NB4 (cell line): ENCODE measurements around the gene NPIPB2.
A peak's percentile ranks its signal among the peaks of the same experiment; 100 is the strongest.

ENCODE experiments used
- DNase-seq: peaks from one replicate; pipeline ENCODE4 v3.0.0; 2010; ENCODE audit warnings: low read depth
- H3K4me3 ChIP-seq: one replicate; pipeline ENCODE4 v1.5.1; 2011; ENCODE audit warnings: mild to moderate bottlenecking, low read depth, low read length, moderate library complexity
- CTCF ChIP-seq: IDR thresholded peaks from one replicate; pipeline ENCODE4 v1.5.1; 2012; ENCODE audit warnings: low read depth, low read length
- MAX ChIP-seq: IDR thresholded peaks from 2 replicates; pipeline ENCODE4 v1.6.1; 2011; ENCODE audit warnings: low read depth, low read length
- MYC ChIP-seq: IDR thresholded peaks from 2 replicates; pipeline ENCODE4 v1.6.1; 2011; ENCODE audit warnings: low read depth, low read length
- POLR2A ChIP-seq: IDR thresholded peaks from 2 replicates; pipeline ENCODE4 v1.6.1; 2011; ENCODE audit warnings: mild to moderate bottlenecking; ENCODE audit not compliant: insufficient read length; ENCODE audit errors: extremely low read depth

The NPIPB2 gene

GRCh38 chr16:11979013-11979672 is 37.3 kb upstream of the NPIPB2 start:
- H3K4me3 ChIP-seq = no peak overlapping the region
- TF ChIP-seq CTCF (no peak), POLR2A (no peak), MAX (no peak), MYC (no peak)
- DNase-seq = no peak

GRCh38 chr16:11978080-11978479 is 36.2 kb upstream of the NPIPB2 start:
- TF ChIP-seq CTCF (no peak), MAX (no peak), POLR2A (no peak), MYC (no peak)
- no peak overlapping the region for H3K4me3 ChIP-seq
- DNase-seq = no peak

DNA sequence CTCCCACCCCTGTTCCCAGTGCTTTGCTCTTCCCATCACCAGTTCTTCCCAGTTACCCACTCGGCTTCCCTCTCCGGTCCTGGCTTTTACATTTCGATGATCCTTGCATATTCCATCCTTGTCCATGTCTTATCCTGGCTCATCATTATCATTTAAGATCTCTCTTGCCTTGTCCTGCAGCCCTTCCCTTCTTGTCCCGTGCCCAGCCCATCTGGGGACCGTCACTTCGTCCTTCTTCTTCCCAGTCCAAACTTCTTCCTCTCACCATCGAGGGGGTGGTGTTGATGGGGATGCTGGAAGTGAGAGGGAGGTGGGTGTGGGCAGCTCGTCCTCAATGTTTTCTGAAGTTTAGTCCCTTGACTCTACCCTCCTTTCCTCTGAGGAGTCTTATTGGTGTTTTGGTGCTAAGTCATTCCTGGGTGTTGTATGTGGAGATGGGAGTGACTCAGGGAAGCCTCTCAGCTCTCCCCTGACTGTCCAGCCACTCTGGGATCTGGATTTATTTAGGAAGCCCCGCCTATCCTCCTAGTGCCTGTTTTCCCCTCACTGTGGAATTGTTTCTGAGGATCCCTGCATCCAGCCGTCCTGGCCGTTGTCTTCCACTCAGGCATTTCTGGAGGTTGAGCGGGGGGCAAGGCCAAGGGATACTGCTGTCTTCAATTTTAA is 35.7 kb upstream of the NPIPB2 start:
- no peak for TF ChIP-seq POLR2A
- TF ChIP-seq CTCF = no peak
- TF ChIP-seq MAX = no peak
- no peak for TF ChIP-seq MYC
- H3K4me3 ChIP-seq = peak overlapping the region; percentile 82
- no peak for DNase-seq

GRCh38 chr16:11976850-11977375 is 35.1 kb upstream of the NPIPB2 start:
- H3K4me3 ChIP-seq = peak overlapping the region; percentile 82
- TF ChIP-seq CTCF = no peak
- no peak for TF ChIP-seq MYC
- no peak for TF ChIP-seq MAX
- no peak for TF ChIP-seq POLR2A
- DNase-seq = no peak

DNA sequence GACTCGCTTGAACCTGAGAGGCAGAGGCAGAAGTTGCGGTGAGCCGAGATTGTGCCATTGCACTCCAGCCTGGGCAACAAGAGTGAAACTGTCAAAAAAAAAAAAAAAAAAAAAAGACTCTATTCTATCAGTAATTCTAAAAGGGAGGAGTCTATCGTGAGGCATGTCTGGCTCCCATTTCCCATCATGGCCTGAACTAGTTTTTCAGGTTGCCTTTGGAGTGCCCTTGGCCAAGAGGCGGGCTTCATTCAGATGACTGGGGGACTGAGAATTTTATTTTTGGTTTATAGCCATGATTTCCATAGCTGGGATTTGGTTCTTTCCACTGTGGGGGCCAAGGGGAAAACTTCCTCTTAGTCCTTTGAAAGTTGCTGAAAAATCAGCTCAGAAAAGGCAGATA is 31.2 kb upstream of the NPIPB2 start:
- no peak for DNase-seq
- TF ChIP-seq MAX = no peak
- no peak for TF ChIP-seq CTCF
- TF ChIP-seq POLR2A = no peak
- H3K4me3 ChIP-seq = no peak overlapping the region
